HCT116 (cell line): ENCODE data around the gene DAPK2. TPM values are rescaled to one million over a fixed set of nuclear protein-coding genes. Genes with fewer than 3 reads are reported as not detected.
A peak's percentile ranks its signal among the peaks of the same experiment; 100 is the strongest.

Source experiments
- ATAC-seq: fragments of 200-7000 bp; cut with Tn5 transposase; 2 replicates; pipeline ENCODE4 v1.9.1; 2020; ENCODE audit warnings: mild to moderate bottlenecking, moderate library complexity
- BruUV-seq: library from RNA; stranded (reverse); fragments of 400-500 nt; replicated peaks from 2 replicates; lab custom pipeline; 2021; lab: Mats Ljungman, UMichigan
- CTCF ChIA-PET: fragments of 300-600 bp; sonication (Branson Sonifier 250); formaldehyde crosslinking; loops from one replicate; lab custom pipeline; 2021; ENCODE audit warnings: antibody characterized with exemption; lab: Charles Lee
- POLR2A ChIA-PET: fragments of 300-600, 350-600 bp; sonication (Branson Sonifier 250); formaldehyde crosslinking; loops from one replicate; lab custom pipeline; 2021; ENCODE audit warnings: antibody characterized with exemption; lab: Charles Lee
- RAD21 ChIA-PET, 2 experiments: fragments of 300-600 bp; sonication (Branson Sonifier 250); formaldehyde crosslinking; loops; one replicate each; lab custom pipeline; 2023; ENCODE audit warnings: low total read pairs in 2 of 2; ENCODE audit not compliant: uncharacterized antibody in 2 of 2, unreplicated experiment in 2 of 2, low non-redundant PET in 1 of 2; lab: Charles Lee
- DNase-seq: peaks from one replicate; pipeline ENCODE4 v3.0.0-alpha.2; 2010; ENCODE audit warnings: low read depth, low spot score
- H2AFZ ChIP-seq: fragments of 200-600 bp; shearing (Covaris generic), sonication (generic); 2 replicates; pipeline ENCODE4 v1.6.1; 2017; ENCODE audit warnings: low read depth, mixed run types, mixed read lengths, antibody characterized with exemption, low read length; ENCODE audit not compliant: poor library complexity, severe bottlenecking
- H3K27ac ChIP-seq: 2 replicates; pipeline ENCODE4 v1.5.1; 2012; ENCODE audit warnings: low read depth, low read length
- H3K27me3 ChIP-seq: fragments of 200-600 bp; sonication (generic); 2 replicates; pipeline ENCODE4 v1.6.1; 2016; ENCODE audit warnings: mixed run types, low read length, mixed read lengths; ENCODE audit not compliant: insufficient read depth
- H3K36me3 ChIP-seq, 2 experiments: fragments of 200-500 bp in 1 of 2; fragments of 200-600 bp in 1 of 2; sonication (Bioruptor generic) in 1 of 2; sonication (generic) in 1 of 2; 2 replicates each; pipeline versions ENCODE4 v1.5.1 to v1.6.1; 2014 to 2016; ENCODE audit warnings: low read length in 2 of 2, inconsistent platforms in 1 of 2, mixed read lengths in 1 of 2, mixed run types in 1 of 2; ENCODE audit not compliant: insufficient read depth in 2 of 2, control insufficient read depth in 1 of 2
- H3K4me1 ChIP-seq, 2 experiments: fragments of 200-600 bp in 1 of 2; sonication (generic) in 1 of 2; 2 replicates each; pipeline versions ENCODE4 v1.5.1 to v1.6.1; 2012 to 2017; ENCODE audit warnings: low read length in 2 of 2, inconsistent platforms in 1 of 2, mild to moderate bottlenecking in 1 of 2, mixed read lengths in 1 of 2, mixed run types in 1 of 2, moderate library complexity in 1 of 2; ENCODE audit not compliant: insufficient read depth in 2 of 2, control insufficient read depth in 1 of 2
- H3K4me2 ChIP-seq: fragments of 200-600 bp; sonication (generic); 2 replicates; pipeline ENCODE4 v1.6.1; 2017; ENCODE audit warnings: mixed run types, low read length, mixed read lengths
- H3K4me3 ChIP-seq, 2 experiments: fragments of 200-600 bp in 1 of 2; sonication (generic) in 1 of 2; replicated peaks in 1 of 2; 2 replicates each; pipeline ENCODE4 v1.5.1; 2011 to 2016; ENCODE audit warnings: low read length in 2 of 2, control low read depth in 1 of 2, low read depth in 1 of 2, mild to moderate bottlenecking in 1 of 2, mixed read lengths in 1 of 2, mixed run types in 1 of 2
- H3K79me2 ChIP-seq: fragments of 200-600 bp; sonication (generic); 2 replicates; pipeline ENCODE4 v1.6.1; 2017; ENCODE audit warnings: mild to moderate bottlenecking, mixed run types, low read length, moderate library complexity, mixed read lengths; ENCODE audit not compliant: insufficient read depth
- H3K9ac ChIP-seq: fragments of 200-600 bp; sonication (generic); 2 replicates; pipeline ENCODE4 v1.6.1; 2016; ENCODE audit warnings: low read length, mixed read lengths
- H3K9me2 ChIP-seq: fragments of 200-600 bp; sonication (generic), shearing (Covaris generic); 2 replicates; pipeline ENCODE4 v1.6.1; 2017; ENCODE audit warnings: mixed run types, mild to moderate bottlenecking, moderate library complexity; ENCODE audit not compliant: insufficient read depth
- H3K9me3 ChIP-seq, 2 experiments: fragments of 200-500 bp in 1 of 2; fragments of 200-600 bp in 1 of 2; sonication (Bioruptor generic) in 1 of 2; sonication (generic) in 1 of 2; 2 replicates each; pipeline ENCODE4 v1.6.1; 2014 to 2017; ENCODE audit warnings: low read length in 2 of 2, mixed read lengths in 2 of 2, inconsistent platforms in 1 of 2, low read depth in 1 of 2, mild to moderate bottlenecking in 1 of 2, mixed run types in 1 of 2, moderate library complexity in 1 of 2; ENCODE audit not compliant: control insufficient read depth in 1 of 2, insufficient read depth in 1 of 2
- H4K20me1 ChIP-seq: fragments of 200-600 bp; sonication (generic), shearing (Covaris generic); 2 replicates; pipeline ENCODE4 v1.6.1; 2017; ENCODE audit warnings: mixed run types, mild to moderate bottlenecking, moderate library complexity; ENCODE audit not compliant: insufficient read depth
- ATF3 ChIP-seq: IDR thresholded peaks from 2 replicates; pipeline ENCODE4 v1.6.1; 2012
- CBX3 ChIP-seq: IDR thresholded peaks from 2 replicates; pipeline ENCODE4 v1.6.1; 2012; ENCODE audit warnings: low read depth
- EGR1 ChIP-seq: IDR thresholded peaks from 2 replicates; pipeline ENCODE4 v1.6.1; 2012; ENCODE audit warnings: low read depth
- ELF1 ChIP-seq: IDR thresholded peaks from 2 replicates; pipeline ENCODE4 v1.6.1; 2012; ENCODE audit warnings: low read depth, borderline replicate concordance
- EZH2phosphoT487 ChIP-seq: fragments of 200-600 bp; IDR thresholded peaks from 2 replicates; pipeline ENCODE4 v1.6.1; 2018; ENCODE audit warnings: antibody characterized with exemption, borderline replicate concordance
- FOSL1 ChIP-seq: IDR thresholded peaks from 2 replicates; pipeline ENCODE4 v1.6.1; 2012; ENCODE audit warnings: low read depth
- JUND ChIP-seq: IDR thresholded peaks from 2 replicates; pipeline ENCODE4 v1.6.1; 2012
- POLR2A ChIP-seq: IDR thresholded peaks from 2 replicates; pipeline ENCODE4 v1.7.0; 2011; ENCODE audit warnings: borderline replicate concordance; ENCODE audit not compliant: insufficient read depth, insufficient read length; ENCODE audit errors: extremely low read depth
- RAD21 ChIP-seq: IDR thresholded peaks from 2 replicates; pipeline ENCODE4 v1.6.1; 2012; ENCODE audit warnings: low read depth, mild to moderate bottlenecking
- REST ChIP-seq: IDR thresholded peaks from 2 replicates; pipeline ENCODE4 v1.6.1; 2012; ENCODE audit warnings: low read depth
- SIN3A ChIP-seq: IDR thresholded peaks from 2 replicates; pipeline ENCODE4 v1.6.1; 2012; ENCODE audit warnings: low read depth
- SP1 ChIP-seq: IDR thresholded peaks from 2 replicates; pipeline ENCODE4 v1.6.1; 2012; ENCODE audit warnings: low read depth
- SRF ChIP-seq: IDR thresholded peaks from 2 replicates; pipeline ENCODE4 v1.6.1; 2012; ENCODE audit warnings: low read depth
- ZBTB33 ChIP-seq: IDR thresholded peaks from 2 replicates; pipeline ENCODE4 v1.6.1; 2011; ENCODE audit warnings: mild to moderate bottlenecking, low read length, moderate library complexity; ENCODE audit not compliant: insufficient replicate concordance; ENCODE audit errors: extremely low read depth
- ZFX ChIP-seq: fragments of 450-650 bp; IDR thresholded peaks from 2 replicates; pipeline ENCODE4 v1.6.1; 2017
- intact Hi-C: fragments of 100-400 bp; cut with micrococcal nuclease; formaldehyde crosslinking; loops from 2 replicates; pipeline ENCODE4 v1.10.0; 2022
- total RNA-seq: library from RNA; stranded (reverse); gene quantifications from one replicate; pipeline ENCODE4 v1.2.1, GENCODE V29; 2021; ENCODE audit not compliant: unreplicated experiment

Gene DAPK2
- total RNA-seq, 1 experiment from 2014 or later, result 4.8 TPM

- no peak overlapping the region for H3K4me3 ChIP-seq
- no peak for TF ChIP-seq JUND
- no peaks in the 10 kb centered on the region for H3K9me3 ChIP-seq
- H3K9ac ChIP-seq, result no peak overlapping the region
- H3K27me3 ChIP-seq, result no peaks in the 10 kb centered on the region; the same call in 1 of the 2 replicates
- intact Hi-C loops, result no loop called here
- ChIA-PET RAD21 (no interaction called here), POLR2A (interaction anchor here (0.6 kb wide), 1 partner anchor 521 kb away, joined by 4 read pairs; no protein-coding TSS in a partner anchor), CTCF (interaction anchor here (1.2 kb wide), 1 partner anchor 963 kb away, joined by 3 read pairs; no protein-coding TSS in a partner anchor)
- H3K4me1 ChIP-seq, result peaks cover 21 to 45% of the 10 kb centered on the region in 2 experiments
- no peaks in the 10 kb centered on the region for H4K20me1 ChIP-seq
- H3K79me2 ChIP-seq, result no peaks in the 10 kb centered on the region
- no peaks in the 10 kb centered on the region for H3K36me3 ChIP-seq
- no peak for DNase-seq
- BruUV-seq, result no TSS peak
- no peak overlapping the region for H3K27ac ChIP-seq
- H3K9me2 ChIP-seq, result no peaks in the 10 kb centered on the region
- no peak overlapping the region for H3K4me2 ChIP-seq
- H2AFZ ChIP-seq, result no peak overlapping the region
- no peak for ATAC-seq
Observed at GRCh38 chr15:64011736-64012135, 34.5 kb downstream of the DAPK2 start.

GRCh38 chr15:64010719-64011118 is 35.6 kb downstream of the DAPK2 start:
- DNase-seq, result peak; percentile 69
- H2AFZ ChIP-seq, result no peak overlapping the region
- CTCF ChIA-PET, result no interaction called here
- H3K27ac ChIP-seq, result no peak overlapping the region
- H3K4me1 ChIP-seq, result peaks cover 17 to 38% of the 10 kb centered on the region in 2 experiments
- no TSS peak for BruUV-seq
- no peaks in the 10 kb centered on the region for H3K9me2 ChIP-seq
- intact Hi-C loops, result no loop called here
- H3K4me2 ChIP-seq, result peak overlapping the region; percentile 35
- H3K9me3 ChIP-seq, result no peaks in the 10 kb centered on the region
- H3K36me3 ChIP-seq, result no peaks in the 10 kb centered on the region
- H3K79me2 ChIP-seq, result no peaks in the 10 kb centered on the region
- no peak overlapping the region for H3K4me3 ChIP-seq
- RAD21 ChIA-PET, result no interaction called here
- ATAC-seq, result peak; percentile 88
- no peaks in the 10 kb centered on the region for H4K20me1 ChIP-seq
- POLR2A ChIA-PET, result no interaction called here
- no peak overlapping the region for H3K9ac ChIP-seq
- H3K27me3 ChIP-seq, result no peaks in the 10 kb centered on the region; the same call in 1 of the 2 replicates
- no peak for TF ChIP-seq ATF3
- no peak for TF ChIP-seq CBX3
- TF ChIP-seq EGR1, result no peak
- TF ChIP-seq SIN3A, result no peak
- no peak for TF ChIP-seq ZFX
- TF ChIP-seq POLR2A, result no peak
- TF ChIP-seq ELF1, result no peak
- TF ChIP-seq SP1, result peak; percentile 37; the same call in 1 of the 2 replicates
- TF ChIP-seq RAD21, result no peak; the same call in 1 of the 2 replicates
- TF ChIP-seq ZBTB33, result no peak
- TF ChIP-seq REST, result no peak
- peak; percentile 52 for TF ChIP-seq FOSL1
- no peak for TF ChIP-seq SRF
- TF ChIP-seq EZH2phosphoT487, result no peak
